Activated naive CD8-positive, alpha-beta T cell treated with anti-CD3 and anti-CD28 coated beads for 36 hours (primary cell): Measurements from ENCODE around the gene BMP2K. TPM values are rescaled to one million over a fixed set of nuclear protein-coding genes. Genes with fewer than 3 reads are reported as not detected.
A peak's percentile ranks its signal among the peaks of the same experiment; 100 is the strongest.

Experiments
- DNase-seq: peaks from one replicate; pipeline ENCODE4 v3.0.0; 2021
- H3K27ac Mint-ChIP-seq: one replicate; pipeline ENCODE4 v1.8.0; 2022; ENCODE audit warnings: mild to moderate bottlenecking, moderate library complexity, mixed read lengths
- H3K27me3 Mint-ChIP-seq: one replicate; pipeline ENCODE4 v1.8.0; 2022; ENCODE audit warnings: mild to moderate bottlenecking, mixed read lengths
- H3K36me3 Mint-ChIP-seq: one replicate; pipeline ENCODE4 v1.8.0; 2021; ENCODE audit warnings: mild to moderate bottlenecking, mixed read lengths
- H3K4me1 Mint-ChIP-seq: one replicate; pipeline ENCODE4 v1.8.0; 2021; ENCODE audit warnings: mixed read lengths
- H3K4me3 Mint-ChIP-seq: one replicate; pipeline ENCODE4 v1.8.0; 2022; ENCODE audit warnings: mild to moderate bottlenecking, moderate library complexity, mixed read lengths
- H3K9me3 Mint-ChIP-seq: one replicate; pipeline ENCODE4 v1.8.0; 2022; ENCODE audit warnings: mixed read lengths
- total RNA-seq, 2 experiments: library from RNA; stranded (reverse); gene quantifications; one replicate each; pipeline ENCODE4 v1.2.3, GENCODE V29; 2021

BMP2K gene
- 10 to 100 TPM; 18.1 to 19.3 TPM for total RNA-seq

DNA sequence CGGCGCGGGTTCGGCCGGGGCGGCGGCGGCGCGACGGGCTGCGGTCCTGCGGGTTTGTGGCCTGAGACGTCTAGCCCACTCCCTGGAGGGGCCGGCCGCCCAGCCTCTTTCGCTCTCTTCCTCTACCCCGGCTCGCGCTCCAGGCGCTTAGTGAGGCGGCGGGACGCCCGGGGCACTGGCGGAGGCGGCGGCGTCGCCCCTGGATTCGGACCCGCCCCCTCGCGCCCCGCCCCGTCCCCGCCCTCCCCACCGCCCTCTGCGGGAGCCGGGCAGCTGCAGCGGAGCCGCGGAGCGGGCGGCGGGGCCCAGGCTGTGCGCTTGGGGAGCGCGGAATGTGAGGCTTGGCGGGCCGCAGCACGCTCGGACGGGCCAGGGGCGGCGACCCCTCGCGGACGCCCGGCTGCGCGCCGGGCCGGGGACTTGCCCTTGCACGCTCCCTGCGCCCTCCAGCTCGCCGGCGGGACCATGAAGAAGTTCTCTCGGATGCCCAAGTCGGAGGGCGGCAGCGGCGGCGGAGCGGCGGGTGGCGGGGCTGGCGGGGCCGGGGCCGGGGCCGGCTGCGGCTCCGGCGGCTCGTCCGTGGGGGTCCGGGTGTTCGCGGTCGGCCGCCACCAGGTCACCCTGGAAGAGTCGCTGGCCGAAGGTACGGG lies at the start of gene BMP2K:
TSS of gene BMP2K (plus strand) at position 272 of the 650 bp plus-strand sequence. CDS start at position 466, 194 bp downstream.
- no peaks in the 10 kb centered on the region for H3K27me3 Mint-ChIP-seq
- H3K4me3 Mint-ChIP-seq: peak within 1 kb of the TSS; percentile 92
- H3K9me3 Mint-ChIP-seq: no peaks in the 10 kb centered on the region
- H3K36me3 Mint-ChIP-seq: no peaks in the 10 kb centered on the region
- H3K4me1 Mint-ChIP-seq: peaks cover 33% of the 10 kb centered on the region
- peak; percentile 81 for DNase-seq
- H3K27ac Mint-ChIP-seq: peak within 1 kb of the TSS; percentile 96

DNA sequence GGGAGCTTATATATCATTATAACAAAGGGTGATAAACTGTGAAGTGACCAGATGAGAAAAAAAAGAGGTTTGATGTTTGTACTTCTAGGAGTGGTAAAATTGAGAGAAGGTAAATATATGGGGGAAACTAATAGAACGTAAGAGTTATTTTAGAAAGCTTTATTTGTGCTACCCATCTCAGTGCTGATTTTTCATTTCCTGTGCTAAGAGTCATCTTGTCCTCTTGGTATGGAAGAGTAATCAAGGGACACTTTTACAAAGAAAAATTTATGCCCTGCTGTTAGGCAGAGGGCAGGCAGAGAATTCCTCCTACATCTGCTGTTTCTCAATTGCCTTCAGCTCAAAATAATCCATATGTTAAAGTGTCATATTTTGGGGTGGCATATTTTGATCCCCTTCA lies 49.6 kb upstream of the BMP2K start:
- Mint-ChIP-seq H3K27ac (no peak overlapping the region), H3K9me3 (no peaks in the 10 kb centered on the region), H3K4me3 (no peak overlapping the region), H3K4me1 (peaks cover 8% of the 10 kb centered on the region), H3K27me3 (no peaks in the 10 kb centered on the region), H3K36me3 (no peaks in the 10 kb centered on the region)
- DNase-seq: no peak

- Mint-ChIP-seq H3K27ac (no peak overlapping the region), H3K4me1 (peaks cover 9% of the 10 kb centered on the region), H3K9me3 (no peaks in the 10 kb centered on the region), H3K27me3 (no peaks in the 10 kb centered on the region), H3K36me3 (no peaks in the 10 kb centered on the region), H3K4me3 (no peak overlapping the region)
- no peak for DNase-seq
Measured at GRCh38 chr4:78732332-78733104, 43.6 kb upstream of the BMP2K start.

DNA sequence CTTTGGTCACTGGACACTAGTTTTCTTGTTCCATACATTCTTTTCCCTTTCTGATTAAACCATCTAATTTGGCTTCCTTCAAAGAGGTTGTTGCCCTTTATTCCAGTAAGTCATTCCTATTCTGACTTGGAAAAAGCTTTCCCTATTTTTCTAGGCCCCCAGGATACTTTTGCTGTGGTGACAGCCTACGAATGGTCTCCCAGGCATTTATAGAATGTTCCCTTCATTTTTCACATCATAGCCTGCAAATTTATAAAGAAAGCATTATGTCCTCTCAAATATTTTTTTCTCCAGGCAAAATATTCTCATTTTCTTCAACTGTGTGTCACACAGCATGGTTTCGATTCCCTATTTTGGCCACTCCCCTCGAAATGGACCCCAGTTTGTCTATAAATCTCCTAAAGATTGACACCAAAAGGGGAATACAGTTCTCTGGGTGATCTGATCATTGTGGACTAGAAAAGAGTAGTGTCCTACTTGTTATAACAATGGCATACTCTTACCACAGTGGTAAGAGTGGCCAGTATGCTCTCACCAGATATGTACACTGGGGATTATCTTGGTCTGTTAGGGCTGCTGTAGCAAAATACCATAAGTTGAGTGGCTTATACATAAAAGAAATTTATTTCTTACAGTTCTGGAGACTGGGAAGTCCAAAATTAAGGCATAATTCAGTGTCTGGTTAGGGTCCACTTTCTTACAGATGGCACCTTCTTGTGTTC lies 41.5 kb upstream of the BMP2K start:
- H3K9me3 Mint-ChIP-seq: no peaks in the 10 kb centered on the region
- H3K27ac Mint-ChIP-seq: no peak overlapping the region
- H3K4me1 Mint-ChIP-seq: peaks cover 9% of the 10 kb centered on the region
- no peaks in the 10 kb centered on the region for H3K27me3 Mint-ChIP-seq
- no peak for DNase-seq
- H3K4me3 Mint-ChIP-seq: no peak overlapping the region
- H3K36me3 Mint-ChIP-seq: no peaks in the 10 kb centered on the region

GRCh38 chr4:78735697-78736096 lies 40.5 kb upstream of the BMP2K start:
- peaks cover 9% of the 10 kb centered on the region for H3K4me1 Mint-ChIP-seq
- H3K36me3 Mint-ChIP-seq: no peaks in the 10 kb centered on the region
- no peak overlapping the region for H3K4me3 Mint-ChIP-seq
- H3K27ac Mint-ChIP-seq: no peak overlapping the region
- no peaks in the 10 kb centered on the region for H3K9me3 Mint-ChIP-seq
- DNase-seq: no peak
- H3K27me3 Mint-ChIP-seq: no peaks in the 10 kb centered on the region

DNA sequence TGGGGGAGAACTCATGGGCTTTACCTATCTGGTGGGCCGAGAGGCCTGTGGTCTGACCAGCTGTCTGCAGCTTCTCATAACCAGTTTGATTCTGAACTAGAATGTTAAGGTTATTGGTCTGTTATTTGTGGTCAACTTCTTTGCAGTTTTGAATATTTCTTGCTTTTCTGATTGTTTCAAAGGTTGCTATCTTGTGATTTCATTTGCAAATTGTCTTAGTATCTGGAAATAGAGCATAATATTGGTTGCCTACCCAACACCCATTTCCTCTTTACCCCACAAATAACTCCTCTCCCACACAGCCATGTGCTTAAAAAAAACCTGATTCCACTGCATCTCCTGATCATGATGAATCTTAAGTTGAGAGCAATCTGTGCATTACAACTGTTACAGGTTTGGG lies 39.1 kb upstream of the BMP2K start:
- no peaks in the 10 kb centered on the region for H3K9me3 Mint-ChIP-seq
- no peak overlapping the region for H3K27ac Mint-ChIP-seq
- peaks cover 15% of the 10 kb centered on the region for H3K4me1 Mint-ChIP-seq
- H3K27me3 Mint-ChIP-seq: no peaks in the 10 kb centered on the region
- DNase-seq: no peak
- H3K36me3 Mint-ChIP-seq: no peaks in the 10 kb centered on the region
- H3K4me3 Mint-ChIP-seq: no peak overlapping the region

GRCh38 chr4:78737973-78738372 lies 38.2 kb upstream of the BMP2K start:
- no peaks in the 10 kb centered on the region for H3K9me3 Mint-ChIP-seq
- H3K27me3 Mint-ChIP-seq: no peaks in the 10 kb centered on the region
- no peak overlapping the region for H3K27ac Mint-ChIP-seq
- H3K4me3 Mint-ChIP-seq: no peak overlapping the region
- no peak for DNase-seq
- no peaks in the 10 kb centered on the region for H3K36me3 Mint-ChIP-seq
- H3K4me1 Mint-ChIP-seq: peaks cover 15% of the 10 kb centered on the region

DNA sequence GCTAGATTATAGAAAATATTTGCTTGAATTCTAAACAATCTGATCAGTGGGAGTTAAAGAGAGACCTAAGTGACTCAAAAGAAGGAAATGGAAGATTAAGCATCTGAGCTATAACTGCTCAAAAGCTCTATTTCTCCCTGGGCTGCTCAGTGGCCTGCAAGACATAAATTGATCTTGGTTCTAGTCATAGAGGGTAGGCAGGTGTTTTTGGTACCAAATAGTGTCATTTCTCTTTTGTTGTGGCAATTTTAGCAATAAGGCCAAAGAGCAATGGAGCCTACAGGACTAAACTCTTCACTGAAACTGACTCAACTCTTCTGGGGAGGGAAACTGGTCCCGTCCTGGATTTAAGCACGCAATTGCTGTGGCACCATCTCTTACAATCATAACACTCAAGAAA lies 33.9 kb upstream of the BMP2K start:
- no peak for DNase-seq
- no peak overlapping the region for H3K4me3 Mint-ChIP-seq
- no peaks in the 10 kb centered on the region for H3K27me3 Mint-ChIP-seq
- H3K36me3 Mint-ChIP-seq: no peaks in the 10 kb centered on the region
- H3K27ac Mint-ChIP-seq: no peak overlapping the region
- peaks cover 11% of the 10 kb centered on the region for H3K4me1 Mint-ChIP-seq
- no peaks in the 10 kb centered on the region for H3K9me3 Mint-ChIP-seq

- Mint-ChIP-seq H3K4me1 (peaks cover 13% of the 10 kb centered on the region), H3K36me3 (no peaks in the 10 kb centered on the region), H3K27ac (no peak overlapping the region), H3K4me3 (no peak overlapping the region), H3K27me3 (no peaks in the 10 kb centered on the region), H3K9me3 (no peaks in the 10 kb centered on the region)
- no peak for DNase-seq
Measured at GRCh38 chr4:78747475-78747922, 28.7 kb upstream of the BMP2K start.

DNA sequence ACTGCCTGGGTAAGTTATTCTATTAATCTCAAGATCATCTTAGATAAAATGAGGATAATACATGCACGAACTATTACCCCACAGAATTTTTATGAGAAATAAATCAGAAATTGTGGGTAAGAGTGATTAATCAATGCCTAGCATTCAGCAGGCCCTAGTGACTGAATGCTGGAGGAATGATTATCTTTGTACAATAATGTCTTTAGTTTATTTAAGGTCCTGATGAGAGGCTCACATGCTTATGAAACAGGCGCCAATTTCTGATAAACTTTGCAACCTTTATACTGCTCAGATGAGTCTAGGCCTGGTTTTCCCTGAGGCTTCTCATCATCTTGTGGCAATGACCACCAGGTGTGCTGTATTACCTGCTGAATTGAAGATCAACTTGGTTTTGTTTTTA lies 27.8 kb upstream of the BMP2K start:
- no peak overlapping the region for H3K4me3 Mint-ChIP-seq
- DNase-seq: no peak
- peaks cover 13% of the 10 kb centered on the region for H3K4me1 Mint-ChIP-seq
- no peaks in the 10 kb centered on the region for H3K9me3 Mint-ChIP-seq
- no peaks in the 10 kb centered on the region for H3K27me3 Mint-ChIP-seq
- H3K36me3 Mint-ChIP-seq: no peaks in the 10 kb centered on the region
- no peak overlapping the region for H3K27ac Mint-ChIP-seq

- no peaks in the 10 kb centered on the region for H3K36me3 Mint-ChIP-seq
- no peak overlapping the region for H3K4me3 Mint-ChIP-seq
- no peaks in the 10 kb centered on the region for H3K9me3 Mint-ChIP-seq
- peaks cover 13% of the 10 kb centered on the region for H3K4me1 Mint-ChIP-seq
- DNase-seq: no peak
- H3K27me3 Mint-ChIP-seq: no peaks in the 10 kb centered on the region
- H3K27ac Mint-ChIP-seq: no peak overlapping the region
Measured at GRCh38 chr4:78749258-78749971, 26.7 kb upstream of the BMP2K start.

DNA sequence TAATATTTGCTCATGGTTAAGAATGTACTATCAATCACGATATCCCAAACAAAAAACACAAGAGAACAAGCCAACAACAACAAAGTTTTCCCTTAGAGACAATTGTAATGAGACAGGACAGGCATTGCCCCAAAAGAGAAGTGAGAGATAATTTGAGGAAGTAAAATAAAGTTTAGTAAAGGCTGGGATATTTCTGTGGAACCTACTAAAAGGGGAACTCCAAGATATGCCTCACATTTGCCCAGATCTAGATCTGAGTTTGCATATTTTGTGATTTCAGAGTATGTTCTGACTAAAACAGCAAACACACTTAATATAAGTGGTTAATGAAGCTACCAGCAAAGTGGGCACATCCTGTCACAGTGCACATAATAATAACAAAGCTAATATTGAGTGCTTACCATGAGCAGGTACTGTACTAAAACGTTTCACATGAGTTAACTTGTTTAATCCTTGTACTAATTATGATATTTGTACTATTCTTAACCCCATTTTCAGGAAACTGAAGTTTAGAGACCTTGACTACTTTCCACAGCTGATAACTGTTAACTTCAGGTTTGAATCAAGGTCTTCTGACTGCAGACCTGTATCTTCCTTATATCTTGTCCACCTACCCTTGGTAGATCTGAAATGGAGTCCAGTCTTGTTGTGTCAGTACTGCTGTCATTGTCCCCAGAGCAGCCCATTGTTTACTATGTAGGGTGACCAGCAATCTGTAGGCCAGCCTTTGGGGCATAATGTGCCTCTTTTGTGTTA lies 26.0 kb upstream of the BMP2K start:
- Mint-ChIP-seq H3K9me3 (no peaks in the 10 kb centered on the region), H3K36me3 (no peaks in the 10 kb centered on the region), H3K27me3 (no peaks in the 10 kb centered on the region), H3K27ac (no peak overlapping the region), H3K4me1 (peaks cover 13% of the 10 kb centered on the region), H3K4me3 (no peak overlapping the region)
- DNase-seq: no peak

GRCh38 chr4:78753091-78753490 lies 23.1 kb upstream of the BMP2K start:
- Mint-ChIP-seq H3K9me3 (no peaks in the 10 kb centered on the region), H3K27ac (no peak overlapping the region), H3K4me1 (peaks cover 11% of the 10 kb centered on the region), H3K4me3 (no peak overlapping the region), H3K27me3 (no peaks in the 10 kb centered on the region), H3K36me3 (no peaks in the 10 kb centered on the region)
- no peak for DNase-seq

DNA sequence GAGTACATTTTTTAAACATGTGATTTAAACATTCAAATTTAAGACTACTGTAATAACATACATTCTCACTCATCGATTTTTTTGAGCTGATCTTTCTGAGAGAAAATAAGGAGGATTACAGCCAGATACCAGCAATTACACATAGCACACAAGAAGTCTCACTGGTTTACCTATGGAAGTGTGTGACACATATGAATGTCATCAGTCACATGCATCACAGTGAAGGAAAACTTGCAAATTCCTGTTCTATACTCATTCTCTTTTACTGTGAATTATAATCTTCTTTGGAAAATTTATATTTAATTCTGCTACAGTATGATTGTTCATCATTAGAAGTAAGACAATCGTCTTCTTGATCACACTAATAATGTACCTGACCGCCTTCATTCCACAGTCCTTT lies 21.3 kb upstream of the BMP2K start:
- Mint-ChIP-seq H3K36me3 (no peaks in the 10 kb centered on the region), H3K27ac (no peak overlapping the region), H3K9me3 (peaks cover under 1% of the 10 kb centered on the region), H3K4me1 (peaks cover 4% of the 10 kb centered on the region), H3K4me3 (no peak overlapping the region), H3K27me3 (no peaks in the 10 kb centered on the region)
- DNase-seq: no peak
